CD4-positive, CD25-positive, alpha-beta regulatory T cell (primary cell): ENCODE measurements around the gene HOXD1. TPM values are rescaled to one million over a fixed set of nuclear protein-coding genes. Genes with fewer than 3 reads are reported as not detected.

ENCODE experiments used
- ATAC-seq, 2 donors: fragments of 150-1000 bp; cut with Tn5 transposase; one replicate each; pipeline ENCODE4 v1.10.0; 2021; ENCODE audit warnings: low read depth in 2 of 2, moderate number of reproducible peaks in 2 of 2, moderate library complexity in 1 of 2
- DNase-seq, 3 donors: peaks; one replicate each; pipeline versions ENCODE4 v3.0.0 to v3.0.0-alpha.2; 2012 to 2022; ENCODE audit warnings: mixed read lengths in 1 of 3
- H3K27ac ChIP-seq: one replicate; pipeline ENCODE4 v1.7.0; 2013; ENCODE audit warnings: mild to moderate bottlenecking, low read length; ENCODE audit not compliant: insufficient read depth, poor library complexity, severe bottlenecking
- H3K27me3 ChIP-seq: one replicate; pipeline ENCODE4 v1.7.0; 2013; ENCODE audit warnings: low read length; ENCODE audit not compliant: control insufficient read depth, insufficient read depth
- H3K36me3 ChIP-seq: one replicate; pipeline ENCODE4 v1.7.0; 2013; ENCODE audit warnings: mild to moderate bottlenecking, low read length, moderate library complexity; ENCODE audit not compliant: control insufficient read depth, insufficient read depth
- H3K4me1 ChIP-seq: 2 replicates; pipeline ENCODE4 v1.7.0; 2013; ENCODE audit warnings: mild to moderate bottlenecking, low read length; ENCODE audit not compliant: insufficient read depth, control insufficient read depth, poor library complexity, severe bottlenecking
- H3K4me3 ChIP-seq: one replicate; pipeline ENCODE4 v1.7.0; 2013; ENCODE audit warnings: low read depth, mild to moderate bottlenecking, low read length, moderate library complexity
- H3K9me3 ChIP-seq, 2 experiments: 1 replicate in 1 of 2; 2 replicates in 1 of 2; pipeline ENCODE4 v1.7.0; 2013; ENCODE audit warnings: low read length in 2 of 2, mild to moderate bottlenecking in 1 of 2, moderate library complexity in 1 of 2; ENCODE audit not compliant: control insufficient read depth in 2 of 2
- H3K27ac Mint-ChIP-seq, 3 donors: one replicate each; pipeline ENCODE4 v1.8.0; 2020 to 2022; ENCODE audit warnings: mild to moderate bottlenecking in 3 of 3, mixed read lengths in 3 of 3, moderate library complexity in 2 of 3
- H3K27me3 Mint-ChIP-seq: one replicate; pipeline ENCODE4 v1.8.0; 2022; ENCODE audit warnings: mild to moderate bottlenecking, mixed read lengths
- H3K36me3 Mint-ChIP-seq: one replicate; pipeline ENCODE4 v1.8.0; 2020; ENCODE audit warnings: mixed read lengths
- H3K4me1 Mint-ChIP-seq, 4 donors: one replicate each; pipeline ENCODE4 v1.8.0; 2020 to 2022; ENCODE audit warnings: mixed read lengths in 4 of 4, mild to moderate bottlenecking in 1 of 4
- H3K4me3 Mint-ChIP-seq, 4 donors: one replicate each; pipeline ENCODE4 v1.8.0; 2020 to 2022; ENCODE audit warnings: mild to moderate bottlenecking in 4 of 4, mixed read lengths in 4 of 4, moderate library complexity in 3 of 4
- H3K9me3 Mint-ChIP-seq, 7 donors: one replicate each; pipeline ENCODE4 v1.8.0; 2020 to 2022; ENCODE audit warnings: mixed read lengths in 7 of 7, mild to moderate bottlenecking in 3 of 7, moderate library complexity in 2 of 7
- polyA plus RNA-seq, 4 donors: library from polyadenylated mRNA; unstranded; fragments of 300-500 nt; fragmentation: Illumina TruSeq; gene quantifications; one replicate each; pipeline ENCODE4 v1.2.3, GENCODE V29; 2021
- total RNA-seq: library from RNA; stranded (reverse); gene quantifications from one replicate; pipeline ENCODE4 v1.2.3, GENCODE V29; 2022

The HOXD1 gene
- total and polyA plus RNA-seq, 5 donors from 2014 or later: not detected

DNA sequence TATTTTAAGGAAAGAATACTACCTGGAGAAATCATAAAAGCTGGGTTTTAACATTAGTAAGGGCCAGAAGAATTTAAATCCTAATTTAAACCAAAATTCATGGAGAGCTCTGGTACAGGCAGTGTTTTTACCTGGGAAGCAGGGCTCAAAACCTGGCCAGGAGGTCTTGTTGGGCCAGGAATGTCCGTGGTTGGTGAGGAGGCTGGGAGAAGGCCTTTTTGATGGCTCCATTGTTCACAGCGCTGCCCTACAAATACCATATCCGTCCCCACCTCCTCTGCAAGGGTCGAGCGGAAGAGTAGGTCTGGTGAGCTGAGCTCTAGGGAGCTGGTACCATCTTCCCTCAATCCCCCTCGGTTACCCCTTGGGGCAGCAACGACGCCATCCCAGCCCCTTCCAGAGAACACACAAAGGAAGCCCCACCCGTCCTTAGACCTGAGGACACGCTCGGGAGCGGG, 10.9 kb upstream of the HOXD1 start:
- no peaks in the 10 kb centered on the region for H3K9me3 ChIP-seq
- no peak overlapping the region for H3K4me3 ChIP-seq
- H3K27me3 ChIP-seq: peaks cover 66% of the 10 kb centered on the region
- Mint-ChIP-seq H3K4me1 (peaks cover 0 to 10% (median under 1%) of the 10 kb centered on the region in 4 donors), H3K4me3 (no peak overlapping the region), H3K27ac (no peak overlapping the region), H3K27me3 (peaks cover 98% of the 10 kb centered on the region), H3K9me3 (peaks cover 0 to 6% (median 0%) of the 10 kb centered on the region in 7 donors), H3K36me3 (no peaks in the 10 kb centered on the region)
- no peaks in the 10 kb centered on the region for H3K4me1 ChIP-seq
- H3K36me3 ChIP-seq: no peaks in the 10 kb centered on the region
- no peak for DNase-seq
- ATAC-seq: no peak
- no peak overlapping the region for H3K27ac ChIP-seq

GRCh38 chr2:176178038-176178756, 10.3 kb upstream of the HOXD1 start:
- no peak overlapping the region for H3K4me3 Mint-ChIP-seq
- Histone ChIP-seq H3K4me3 (no peak overlapping the region), H3K27me3 (peaks cover 64% of the 10 kb centered on the region)

DNA sequence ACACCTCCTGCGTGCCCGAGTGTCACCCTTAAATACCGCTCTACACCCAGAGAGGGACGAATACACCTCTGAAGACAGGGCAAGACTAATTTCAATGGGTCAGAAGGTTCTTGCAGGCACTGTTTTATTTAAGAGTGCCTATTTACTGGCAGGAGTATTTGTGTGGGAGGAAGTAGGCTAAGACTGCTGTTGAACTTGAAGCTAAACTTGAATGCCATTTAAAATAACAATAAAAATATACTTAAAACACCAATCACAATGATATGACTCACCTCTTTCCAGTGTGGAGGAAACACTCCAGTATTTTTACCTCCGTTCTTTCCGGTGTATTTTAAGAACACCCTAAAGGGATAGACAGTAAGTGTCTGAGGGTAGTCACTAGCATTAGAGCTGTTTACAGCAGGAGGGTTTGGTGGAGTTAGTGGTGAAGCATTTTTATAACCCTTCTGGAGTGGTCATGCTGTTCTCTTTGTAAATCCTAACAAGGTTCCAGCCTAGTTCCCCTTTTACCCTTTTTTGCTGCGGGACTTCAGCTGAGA, 9.6 kb upstream of the HOXD1 start:
- DNase-seq (no peak), ATAC-seq (no peak)
- Mint-ChIP-seq H3K4me3 (no peak overlapping the region), H3K9me3 (peaks cover 0 to 10% (median 0%) of the 10 kb centered on the region in 7 donors), H3K27ac (no peak overlapping the region), H3K27me3 (peaks cover 98% of the 10 kb centered on the region), H3K4me1 (peaks cover 0 to 7% (median 0%) of the 10 kb centered on the region in 4 donors), H3K36me3 (peaks cover 3% of the 10 kb centered on the region)
- Histone ChIP-seq H3K4me3 (no peak overlapping the region), H3K27ac (no peak overlapping the region), H3K27me3 (peaks cover 61% of the 10 kb centered on the region), H3K9me3 (no peaks in the 10 kb centered on the region), H3K4me1 (no peaks in the 10 kb centered on the region), H3K36me3 (no peaks in the 10 kb centered on the region)

More at GRCh38 chr2:176178038-176178756, 10.3 kb upstream of the HOXD1 start:
- Histone ChIP-seq H3K36me3 (no peaks in the 10 kb centered on the region), H3K4me1 (no peaks in the 10 kb centered on the region), H3K9me3 (no peaks in the 10 kb centered on the region), H3K27ac (no peak overlapping the region)
- H3K36me3 Mint-ChIP-seq: peaks cover under 1% of the 10 kb centered on the region
- no peak for DNase-seq
- peaks cover 98% of the 10 kb centered on the region for H3K27me3 Mint-ChIP-seq
- H3K9me3 Mint-ChIP-seq: peaks cover 0 to 10% (median 0%) of the 10 kb centered on the region in 7 donors
- H3K27ac Mint-ChIP-seq: no peak overlapping the region
- H3K4me1 Mint-ChIP-seq: peaks cover 0 to 7% (median 0%) of the 10 kb centered on the region in 4 donors
- ATAC-seq: no peak

DNA sequence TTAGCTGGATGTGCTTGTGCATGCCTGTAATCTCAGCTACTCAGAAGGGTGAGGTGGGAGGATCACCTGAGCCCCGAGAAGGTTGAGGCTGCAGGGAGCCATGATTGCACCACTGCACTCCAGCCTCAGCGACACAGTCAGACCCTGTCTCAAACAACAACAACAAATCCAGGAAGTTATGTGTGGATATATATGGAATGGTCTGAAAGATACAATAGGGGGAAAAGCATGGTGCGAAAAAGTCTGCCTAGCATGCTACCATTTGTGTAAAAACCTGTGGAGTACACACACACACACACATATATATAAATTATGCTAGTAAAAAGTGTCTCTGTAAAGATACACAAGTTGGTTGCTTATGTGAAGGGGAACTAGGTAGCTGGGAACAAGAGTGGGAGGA, 6.9 kb upstream of the HOXD1 start:
- Mint-ChIP-seq H3K4me3 (no peak overlapping the region), H3K9me3 (peaks cover 0 to 10% (median 0%) of the 10 kb centered on the region in 7 donors), H3K27ac (no peak overlapping the region), H3K36me3 (peaks cover 3% of the 10 kb centered on the region), H3K4me1 (peaks cover 0 to 3% (median 0%) of the 10 kb centered on the region in 4 donors), H3K27me3 (peaks cover 98% of the 10 kb centered on the region)
- Histone ChIP-seq H3K4me3 (no peak overlapping the region), H3K9me3 (no peaks in the 10 kb centered on the region), H3K36me3 (no peaks in the 10 kb centered on the region), H3K4me1 (no peaks in the 10 kb centered on the region), H3K27me3 (peaks cover 60% of the 10 kb centered on the region), H3K27ac (no peak overlapping the region)
- no peak for ATAC-seq
- no peak for DNase-seq

DNA sequence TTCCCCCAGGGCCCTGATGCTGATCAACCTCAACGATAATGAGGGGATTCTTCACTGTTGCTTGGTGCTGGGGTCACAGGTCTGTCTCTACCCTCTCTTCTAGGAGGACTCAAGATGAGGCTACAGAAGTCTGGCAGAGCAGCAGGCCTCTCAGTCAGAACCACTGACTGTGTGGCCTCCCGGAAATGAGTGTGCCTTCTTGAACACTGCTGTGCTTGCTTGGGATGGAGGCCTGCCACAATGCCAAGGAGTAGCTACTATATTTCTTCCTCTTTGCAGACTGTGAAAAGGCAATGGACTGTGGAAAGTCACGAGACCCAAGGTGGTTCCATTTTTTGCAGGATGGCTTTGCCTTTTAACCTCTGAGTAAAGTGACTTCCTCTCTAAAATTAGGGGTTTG, 5.8 kb upstream of the HOXD1 start:
- Mint-ChIP-seq H3K4me3 (no peak overlapping the region), H3K36me3 (peaks cover 3% of the 10 kb centered on the region), H3K4me1 (peaks cover 4 to 6% (median 6%) of the 10 kb centered on the region in 4 donors), H3K9me3 (peaks cover 0 to 12% (median 0%) of the 10 kb centered on the region in 7 donors), H3K27ac (no peak overlapping the region), H3K27me3 (peaks cover 96% of the 10 kb centered on the region)
- H3K4me3 ChIP-seq: no peak overlapping the region
- peaks cover 58% of the 10 kb centered on the region for H3K27me3 ChIP-seq
- H3K27ac ChIP-seq: no peak overlapping the region
- H3K9me3 ChIP-seq: no peaks in the 10 kb centered on the region
- ATAC-seq (no peak), DNase-seq (no peak)
- no peaks in the 10 kb centered on the region for H3K36me3 ChIP-seq
- H3K4me1 ChIP-seq: peaks cover 4% of the 10 kb centered on the region

DNA sequence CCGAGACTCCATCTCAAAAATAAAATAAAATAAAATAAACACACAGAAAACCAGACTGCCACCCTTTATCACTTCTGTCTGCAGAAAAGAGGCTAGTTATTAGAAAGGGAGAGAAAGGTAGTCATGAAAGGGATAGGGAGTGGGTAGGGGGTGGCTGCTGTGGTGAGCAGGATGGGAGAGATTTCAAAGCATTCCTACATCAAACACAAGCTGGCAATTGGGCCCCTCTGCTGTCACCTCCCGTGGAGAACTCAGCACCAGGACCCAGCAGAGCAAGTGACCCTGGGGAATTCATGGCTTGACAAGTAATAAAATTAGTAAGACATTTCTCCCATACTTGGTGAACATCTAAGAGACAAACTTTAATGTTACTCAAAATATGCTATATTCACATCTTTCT, 3.7 kb upstream of the HOXD1 start:
- H3K9me3 Mint-ChIP-seq: peaks cover 0 to 10% (median 0%) of the 10 kb centered on the region in 7 donors
- no peak for ATAC-seq
- Histone ChIP-seq H3K4me3 (no peak overlapping the region), H3K36me3 (no peaks in the 10 kb centered on the region), H3K27me3 (peaks cover 53% of the 10 kb centered on the region), H3K4me1 (peaks cover 24% of the 10 kb centered on the region), H3K9me3 (no peaks in the 10 kb centered on the region), H3K27ac (no peak overlapping the region)
- no peak for DNase-seq
- peaks cover 6 to 17% (median 11%) of the 10 kb centered on the region in 4 donors for H3K4me1 Mint-ChIP-seq
- no peak overlapping the region for H3K4me3 Mint-ChIP-seq
- peaks cover 3% of the 10 kb centered on the region for H3K36me3 Mint-ChIP-seq
- peaks cover 90% of the 10 kb centered on the region for H3K27me3 Mint-ChIP-seq
- H3K27ac Mint-ChIP-seq: no peak overlapping the region

DNA sequence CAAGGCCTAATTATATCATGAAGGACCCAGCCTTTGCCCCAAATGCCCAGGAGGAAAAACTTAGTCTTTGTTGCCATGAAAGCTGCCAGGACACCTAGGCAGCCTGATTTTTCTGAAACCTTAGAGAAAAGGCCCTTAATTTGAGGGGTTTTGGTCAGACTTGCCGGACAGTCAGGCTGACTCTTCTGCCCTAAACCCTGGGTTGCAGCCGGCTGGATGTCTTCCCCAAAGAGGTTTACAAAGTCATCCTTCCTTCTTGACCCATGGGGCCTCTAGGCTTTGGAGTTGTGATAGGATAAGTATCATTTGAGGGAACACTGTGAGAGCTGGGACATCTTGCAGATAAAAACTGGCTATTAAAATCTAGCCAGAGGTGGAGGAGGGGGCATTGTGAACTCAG, 2.4 kb upstream of the HOXD1 start:
- H3K9me3 ChIP-seq: no peaks in the 10 kb centered on the region
- H3K27me3 ChIP-seq: peaks cover 51% of the 10 kb centered on the region
- Mint-ChIP-seq H3K27me3 (peaks cover 90% of the 10 kb centered on the region), H3K27ac (no peak overlapping the region), H3K36me3 (peaks cover 3% of the 10 kb centered on the region), H3K4me3 (peak overlapping the region in 1 of 4 donors; percentile 65), H3K9me3 (peaks cover 0 to 11% (median 0%) of the 10 kb centered on the region in 7 donors), H3K4me1 (peaks cover 7 to 22% (median 11%) of the 10 kb centered on the region in 4 donors)
- peaks cover 24% of the 10 kb centered on the region for H3K4me1 ChIP-seq
- no peak overlapping the region for H3K27ac ChIP-seq
- H3K4me3 ChIP-seq: no peak overlapping the region
- ATAC-seq (no peak), DNase-seq (no peak)
- no peaks in the 10 kb centered on the region for H3K36me3 ChIP-seq
